ENCODE measurements around the gene ARHGAP15.

DNA sequence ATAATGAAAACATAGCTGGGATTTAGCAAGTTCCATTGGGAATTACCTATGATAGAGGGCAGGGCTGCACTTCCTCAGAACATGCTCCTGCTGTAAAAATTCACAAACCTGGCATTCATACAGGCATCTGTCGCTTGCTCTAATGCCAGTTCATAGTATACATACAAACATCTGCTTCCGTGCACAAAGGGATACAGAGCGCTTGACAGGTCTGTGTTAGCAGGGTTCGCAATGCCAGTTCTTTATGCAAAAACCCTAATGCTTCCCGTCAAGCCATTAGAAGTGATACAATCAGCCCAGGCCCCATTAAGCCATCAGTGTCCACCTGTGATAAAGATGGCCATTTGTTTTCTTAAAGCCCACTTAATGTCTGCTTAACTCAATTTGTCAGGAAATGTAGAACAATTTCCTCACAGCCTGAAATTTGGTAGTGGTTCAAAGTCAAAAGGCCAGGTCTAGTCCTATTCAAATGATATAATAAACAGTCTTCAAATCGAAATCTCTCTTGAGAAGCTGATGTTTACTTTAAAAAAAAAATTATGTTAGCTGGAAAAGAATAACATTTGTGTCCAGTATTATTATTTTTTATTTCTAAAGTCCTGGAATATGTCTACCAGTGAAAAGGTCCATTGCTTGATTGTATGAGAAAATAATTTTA is 556.3 kb downstream of the ARHGAP15 start:
- TF ChIP-seq, protein P1, sequence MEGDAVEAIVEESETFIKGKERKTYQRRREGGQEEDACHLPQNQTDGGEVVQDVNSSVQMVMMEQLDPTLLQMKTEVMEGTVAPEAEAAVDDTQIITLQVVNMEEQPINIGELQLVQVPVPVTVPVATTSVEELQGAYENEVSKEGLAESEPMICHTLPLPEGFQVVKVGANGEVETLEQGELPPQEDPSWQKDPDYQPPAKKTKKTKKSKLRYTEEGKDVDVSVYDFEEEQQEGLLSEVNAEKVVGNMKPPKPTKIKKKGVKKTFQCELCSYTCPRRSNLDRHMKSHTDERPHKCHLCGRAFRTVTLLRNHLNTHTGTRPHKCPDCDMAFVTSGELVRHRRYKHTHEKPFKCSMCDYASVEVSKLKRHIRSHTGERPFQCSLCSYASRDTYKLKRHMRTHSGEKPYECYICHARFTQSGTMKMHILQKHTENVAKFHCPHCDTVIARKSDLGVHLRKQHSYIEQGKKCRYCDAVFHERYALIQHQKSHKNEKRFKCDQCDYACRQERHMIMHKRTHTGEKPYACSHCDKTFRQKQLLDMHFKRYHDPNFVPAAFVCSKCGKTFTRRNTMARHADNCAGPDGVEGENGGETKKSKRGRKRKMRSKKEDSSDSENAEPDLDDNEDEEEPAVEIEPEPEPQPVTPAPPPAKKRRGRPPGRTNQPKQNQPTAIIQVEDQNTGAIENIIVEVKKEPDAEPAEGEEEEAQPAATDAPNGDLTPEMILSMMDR (conservative IDR thresholded peaks at IDR 0.05; ENCODE audit: low read length), result no peak
- TF ChIP-seq EZH2phosphoT487 (IDR thresholded peaks at IDR 0.05; ENCODE audit: borderline replicate concordance, low read depth, low read length), result no peak

Data from OCI-LY7 (cell line).